VCaP (cell line): Measurements from ENCODE around the gene CD164.
A peak's percentile ranks its signal among the peaks of the same experiment; 100 is the strongest.

ENCODE experiments used
- H3K27ac ChIP-seq: fragments of 450-650 bp; 2 replicates; pipeline ENCODE4 v1.5.1; 2017
- CTCF ChIP-seq: fragments of 450-650 bp; conservative IDR thresholded peaks from 2 replicates; pipeline ENCODE4 v1.5.1; 2017; ENCODE audit warnings: mild to moderate bottlenecking, moderate library complexity

CD164 gene

GRCh38 chr6:109351231-109352130 lies 30.8 kb downstream of the CD164 start:
- TF ChIP-seq CTCF = no peak
- H3K27ac ChIP-seq = peak overlapping the region; percentile 82

- peak overlapping the region; percentile 82 for H3K27ac ChIP-seq
- TF ChIP-seq CTCF = no peak
Observed at GRCh38 chr6:109349419-109349987, 32.8 kb downstream of the CD164 start.

GRCh38 chr6:109348226-109348625 lies 34.0 kb downstream of the CD164 start:
- peak overlapping the region; percentile 11 for H3K27ac ChIP-seq
- no peak for TF ChIP-seq CTCF

- H3K27ac ChIP-seq = peak overlapping the region; percentile 11
- no peak for TF ChIP-seq CTCF
Observed at GRCh38 chr6:109347779-109348178, 34.5 kb downstream of the CD164 start.

GRCh38 chr6:109345986-109346385 lies 36.3 kb downstream of the CD164 start:
- no peak for TF ChIP-seq CTCF
- no peak overlapping the region for H3K27ac ChIP-seq

- H3K27ac ChIP-seq = peak overlapping the region; percentile 10; the same call in 1 of the 2 replicates
- no peak for TF ChIP-seq CTCF
Observed at GRCh38 chr6:109344226-109344625, 38.0 kb downstream of the CD164 start.

- TF ChIP-seq CTCF = no peak
- no peak overlapping the region for H3K27ac ChIP-seq
Observed at GRCh38 chr6:109343518-109343917, 38.7 kb downstream of the CD164 start.
